COR-L47 (cell line): ENCODE results near the gene SLC24A2.
A peak's percentile ranks its signal among the peaks of the same experiment; 100 is the strongest.
"Not testable (repeated sequence)": the region's sequence is repeated elsewhere in the genome, so short reads cannot be mapped to it uniquely, and the experiment has no call there.

ENCODE experiments used
- DNase-seq: peaks from one replicate; lab custom pipeline; 2025; lab: John Stamatoyannopoulos, UW

SLC24A2 gene

DNA sequence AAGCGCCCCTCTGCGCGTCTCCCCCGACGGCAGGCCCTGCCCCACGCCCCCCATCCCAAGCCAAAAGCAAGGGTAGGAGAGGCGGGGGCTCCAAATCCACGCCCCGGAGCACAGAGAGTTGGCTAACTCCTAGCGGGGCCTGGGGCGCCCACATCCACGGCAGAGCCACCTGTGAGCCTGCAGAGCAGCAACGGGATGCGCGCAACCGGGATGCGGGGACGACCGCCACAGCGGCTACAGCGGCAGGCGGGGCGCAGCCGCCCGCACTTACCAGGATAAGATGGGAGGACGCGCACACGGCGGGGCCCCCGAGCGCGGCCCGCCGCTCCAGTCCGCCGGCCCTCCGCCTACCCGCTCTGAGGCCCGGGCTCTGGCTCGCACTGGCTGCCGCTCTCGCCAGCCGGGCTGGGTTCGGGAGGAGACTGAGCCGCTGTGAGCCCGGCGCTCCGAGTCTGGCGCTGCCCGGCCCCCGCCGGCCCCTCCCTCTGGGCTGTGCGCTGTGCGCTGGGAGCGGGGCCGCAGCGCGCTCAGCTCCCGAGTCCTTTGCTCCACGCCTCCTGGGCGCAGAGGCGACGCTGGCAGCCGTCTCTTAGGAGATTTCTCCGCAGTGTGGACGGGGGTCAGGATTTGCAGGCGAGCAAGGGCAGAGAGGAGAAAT is at the start of gene SLC24A2:
Gene SLC24A2, minus strand, starts transcription at position 424 of the 658 bp plus-strand sequence.
- DNase-seq: peak; percentile 47

DNA sequence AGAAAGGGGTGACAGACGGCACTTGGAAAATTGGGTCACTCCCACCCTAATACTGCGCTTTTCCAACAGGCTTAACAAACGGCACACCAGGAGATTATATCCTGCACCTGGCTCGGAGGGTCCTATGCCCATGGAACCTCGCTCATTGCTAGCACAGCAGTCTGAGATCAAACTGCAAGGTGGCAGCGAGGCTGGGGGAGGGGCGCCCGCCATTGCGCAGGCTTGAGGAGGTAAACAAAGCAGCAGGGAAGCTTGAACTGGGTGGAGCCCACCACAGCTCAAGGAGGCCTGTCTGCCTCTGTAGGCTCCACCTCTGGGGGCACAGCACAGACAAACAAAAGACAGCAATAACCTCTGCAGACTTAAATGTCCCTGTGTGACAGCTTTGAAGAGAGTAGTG is 44.5 kb upstream of the SLC24A2 start:
- DNase-seq: not testable (repeated sequence)

DNA sequence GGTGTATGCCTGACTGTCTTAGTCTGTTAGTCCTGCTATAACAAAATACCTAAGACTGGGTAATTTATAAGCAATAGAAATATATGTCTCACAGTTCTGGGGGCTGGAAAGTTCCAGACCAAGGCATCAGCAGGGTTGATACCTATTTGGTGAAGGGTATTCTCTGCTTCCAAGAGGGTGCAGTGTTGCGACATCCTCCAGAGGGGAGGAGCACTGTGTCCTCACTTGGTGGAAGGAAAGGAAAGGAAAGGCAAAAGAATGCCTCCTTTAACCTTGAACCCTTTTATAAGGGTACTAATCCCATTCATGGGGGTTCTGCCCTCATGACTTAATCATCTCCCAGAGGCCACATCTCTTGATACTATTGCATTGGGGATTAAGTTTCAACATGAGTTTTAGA is 42.0 kb upstream of the SLC24A2 start:
- DNase-seq: no peak

DNA sequence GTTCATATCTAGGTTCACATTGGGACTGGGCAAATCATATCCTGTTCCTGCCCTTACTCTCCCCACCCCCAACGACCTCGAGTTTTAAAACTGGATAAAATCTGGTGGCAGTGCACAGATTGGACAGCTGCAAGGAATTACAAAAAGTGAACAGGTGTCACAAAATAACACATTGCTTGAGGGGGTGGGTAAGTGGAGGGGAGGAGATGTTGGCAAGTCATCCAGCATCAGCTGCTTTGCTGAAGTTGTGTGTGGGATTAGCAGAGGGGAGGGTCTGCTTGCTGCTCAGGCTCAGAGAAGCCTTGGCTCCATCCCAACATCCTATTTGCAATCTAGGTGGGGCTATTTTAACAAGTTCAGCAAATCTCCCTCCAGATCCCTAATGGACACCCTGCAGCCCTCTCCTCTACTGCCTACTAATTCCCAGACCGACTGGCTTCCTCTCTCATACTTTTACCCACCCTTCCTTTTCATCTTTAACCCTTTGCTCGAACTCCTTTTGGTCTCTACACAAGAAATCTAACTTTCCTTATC is 39.8 kb upstream of the SLC24A2 start:
- peak; percentile 88 for DNase-seq

DNA sequence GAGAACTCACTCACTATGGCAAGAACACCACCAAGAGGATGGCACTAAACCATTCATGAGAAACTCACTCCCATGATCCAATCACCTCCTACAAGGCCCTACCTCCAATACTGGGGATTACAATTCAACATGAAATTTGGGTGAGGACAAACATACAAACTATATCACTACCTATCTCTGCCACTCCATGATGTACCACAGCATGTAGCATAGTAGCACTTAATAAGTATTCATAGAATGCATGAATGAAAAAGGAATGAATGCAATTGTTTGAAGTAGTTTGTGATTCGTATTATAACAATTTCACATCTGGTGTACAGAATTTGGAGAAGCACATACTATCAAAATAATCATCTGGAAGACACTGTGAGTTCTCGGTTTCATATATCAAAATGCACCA is 27.9 kb upstream of the SLC24A2 start:
- no peak for DNase-seq

DNA sequence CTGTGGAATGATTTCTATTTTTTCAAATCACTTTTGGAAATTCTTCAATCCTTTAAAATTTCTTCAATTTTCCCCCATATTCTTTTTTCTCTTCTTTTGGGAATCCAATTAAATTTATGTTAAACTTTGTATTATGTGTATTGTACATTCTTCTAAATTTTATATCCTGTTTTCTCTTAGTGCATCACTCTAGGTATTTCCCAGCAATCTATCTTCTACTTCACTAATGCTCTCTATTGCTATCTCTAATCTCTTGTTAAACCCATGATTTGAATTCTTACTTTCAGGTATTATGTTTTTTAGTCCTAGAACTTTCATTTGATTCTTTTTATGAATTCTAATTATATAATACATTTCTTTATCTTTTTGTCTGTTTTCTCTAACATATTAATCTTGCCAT is 23.4 kb upstream of the SLC24A2 start:
- DNase-seq: no peak

DNA sequence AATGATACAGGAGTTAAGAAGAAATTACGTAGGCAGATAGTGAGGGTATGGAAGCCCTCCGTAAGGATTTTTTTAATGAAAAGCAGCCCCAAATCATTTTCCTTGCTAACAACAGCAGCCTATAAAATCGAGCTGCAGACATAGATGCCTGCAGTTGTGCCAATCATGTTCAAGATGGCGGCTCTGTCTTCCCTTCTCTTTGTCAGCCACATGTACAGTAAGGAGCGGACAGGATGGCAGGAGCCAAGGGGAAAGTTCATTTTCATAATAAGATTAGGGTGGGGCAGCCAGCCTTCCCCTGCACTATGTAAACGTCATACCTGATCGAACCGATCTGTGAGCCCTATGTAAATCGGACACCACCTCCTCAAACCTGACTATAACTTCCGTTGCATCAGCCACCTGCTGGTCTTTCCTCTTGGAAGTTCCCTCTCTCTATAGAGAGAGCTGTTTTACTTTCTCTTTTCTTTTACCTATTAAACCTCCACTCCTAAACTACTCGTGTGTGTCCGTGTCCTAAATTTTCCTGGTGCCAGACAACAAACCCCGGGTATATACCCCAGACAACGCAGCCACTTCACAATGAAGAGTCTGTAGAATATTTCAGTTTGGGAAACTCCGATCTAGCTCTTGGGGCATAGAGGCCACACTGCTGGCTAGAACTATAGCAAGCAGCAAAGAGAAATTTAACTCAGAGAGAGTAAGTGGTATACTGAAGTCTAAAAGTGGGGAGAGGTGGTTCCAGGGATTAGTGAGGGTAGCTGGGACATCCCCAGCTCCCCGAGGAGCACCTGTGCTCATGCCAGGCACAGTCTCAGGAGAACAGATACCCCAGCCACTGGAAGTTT is 20.8 kb upstream of the SLC24A2 start:
- DNase-seq: no peak

DNA sequence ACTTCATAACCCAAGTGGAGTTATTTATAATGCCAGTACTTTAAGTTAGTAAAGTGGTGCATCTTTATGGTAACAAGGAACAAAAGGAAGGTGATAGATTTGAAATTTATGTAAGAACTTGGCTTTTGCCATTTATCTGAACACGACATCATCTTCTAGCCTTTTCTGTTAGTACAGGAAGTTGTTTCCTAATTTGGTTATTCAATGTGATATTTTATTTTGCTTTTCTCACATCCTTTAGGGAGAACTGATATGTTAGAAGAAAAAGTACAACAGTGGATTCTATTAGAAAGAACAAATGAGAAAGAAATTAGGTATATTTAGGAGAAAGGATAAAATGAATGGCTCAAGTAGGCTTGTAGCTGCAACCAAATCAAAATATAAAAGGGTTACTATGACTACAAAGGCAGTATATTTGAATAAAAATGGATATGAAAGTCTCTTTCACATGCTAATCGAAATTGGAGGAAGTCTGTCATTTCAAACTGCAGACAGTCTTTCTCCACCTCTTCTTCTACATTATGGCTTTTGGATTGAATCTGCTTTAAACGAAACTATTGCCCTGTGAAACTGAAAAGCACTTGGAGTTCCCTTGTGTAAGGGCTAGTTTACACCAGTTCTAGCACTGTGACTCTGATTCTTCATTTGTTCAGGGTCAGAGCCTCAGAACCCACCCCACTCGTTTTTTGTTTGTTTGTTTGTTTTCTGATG is 18.5 kb upstream of the SLC24A2 start:
- DNase-seq: no peak

DNA sequence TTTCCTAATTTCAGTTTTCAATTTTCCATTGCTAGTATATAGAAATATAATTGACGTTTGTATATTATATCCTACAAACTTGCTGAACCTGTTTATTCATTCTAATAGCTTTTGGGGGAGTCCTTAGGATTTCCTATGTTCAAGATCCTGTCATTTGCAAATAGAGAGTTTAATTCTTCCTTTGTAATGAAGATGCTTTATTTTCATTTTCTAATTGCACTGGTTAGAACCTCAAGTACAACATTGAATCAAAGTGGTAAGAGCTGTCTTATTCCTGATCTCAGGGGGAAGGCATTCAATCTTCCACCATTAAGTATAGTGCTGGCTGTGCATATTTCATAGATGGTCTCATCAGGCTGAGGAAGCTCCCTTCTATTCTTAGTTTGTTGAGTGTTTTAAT is 15.6 kb upstream of the SLC24A2 start:
- no peak for DNase-seq

DNA sequence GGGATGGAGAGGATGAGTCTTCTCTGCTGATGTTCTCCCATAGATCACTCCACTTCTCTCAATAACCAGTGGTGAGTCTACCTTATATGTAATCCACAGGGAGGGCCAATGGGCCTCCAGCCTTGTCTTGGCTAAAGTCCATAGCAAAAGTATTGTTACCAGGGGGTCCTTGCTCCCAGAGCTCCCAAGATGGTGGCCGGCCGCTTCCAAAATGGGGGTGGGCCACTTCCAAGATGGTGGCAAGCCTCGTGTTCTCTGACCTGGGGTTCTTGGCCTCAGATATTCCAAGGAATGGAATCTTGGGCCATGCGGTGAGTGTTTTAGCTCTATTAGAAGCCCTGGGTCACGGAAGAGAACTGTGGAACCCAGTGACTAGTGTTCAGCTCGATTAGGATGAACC is 12.0 kb upstream of the SLC24A2 start:
- no peak for DNase-seq

DNA sequence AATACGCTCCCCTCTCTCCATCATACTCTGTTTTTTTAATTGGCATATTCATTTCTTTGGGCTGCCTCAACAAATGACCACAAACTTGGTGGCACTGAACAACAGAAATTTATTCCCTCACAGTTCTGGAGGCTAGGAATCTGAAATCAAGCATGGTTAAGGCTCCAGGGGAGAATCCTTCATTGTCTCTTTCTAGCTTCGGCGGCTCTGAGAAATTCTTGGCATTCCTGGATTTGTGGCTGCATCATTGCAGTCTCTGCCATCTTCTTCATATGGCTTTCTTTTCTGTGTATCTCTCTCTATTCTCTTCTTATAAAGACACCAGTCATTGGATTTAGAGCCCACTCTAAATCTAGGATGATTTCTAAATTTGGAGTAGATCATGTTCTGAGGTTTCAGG is 10.9 kb upstream of the SLC24A2 start:
- no peak for DNase-seq

DNA sequence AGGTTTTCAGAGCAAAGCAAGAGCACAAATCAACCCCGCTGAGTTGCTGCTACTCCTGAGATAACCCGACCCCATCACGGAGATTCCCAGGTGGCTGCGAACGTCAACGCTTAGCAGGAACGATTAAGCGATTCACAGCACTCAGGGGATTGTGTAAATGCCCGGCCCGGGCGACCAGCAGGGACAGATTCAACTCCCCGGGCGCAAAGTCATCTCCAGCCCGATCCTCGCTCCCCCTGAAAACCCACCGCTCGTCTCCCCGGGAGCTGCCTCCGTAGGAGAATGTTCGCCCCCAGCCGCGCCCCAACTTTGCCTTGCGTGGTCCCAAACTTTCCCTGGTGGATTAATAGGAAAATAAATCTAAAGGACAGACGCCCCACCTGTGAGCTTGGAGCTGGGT is 685 bp downstream of the SLC24A2 start:
- peak; percentile 57 for DNase-seq

DNA sequence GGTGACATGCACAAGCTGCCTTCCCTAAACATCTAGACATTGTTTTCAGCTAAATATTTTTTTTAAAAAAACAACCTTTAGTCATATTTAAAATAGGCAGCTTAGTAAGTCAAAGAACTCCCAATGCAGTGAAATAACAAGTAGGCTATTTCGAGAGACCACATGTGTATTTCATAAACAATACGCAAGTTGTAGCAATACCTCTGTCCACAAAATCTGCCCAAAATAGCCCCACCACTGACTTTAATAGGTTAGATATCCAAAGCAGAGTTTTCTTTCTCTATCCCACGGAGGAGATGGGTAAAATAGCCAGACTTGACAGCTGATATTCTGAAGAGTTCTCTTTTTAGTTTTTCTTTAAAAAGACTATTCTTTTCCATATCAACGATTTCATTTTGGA is 1.2 kb downstream of the SLC24A2 start:
- no peak for DNase-seq

DNA sequence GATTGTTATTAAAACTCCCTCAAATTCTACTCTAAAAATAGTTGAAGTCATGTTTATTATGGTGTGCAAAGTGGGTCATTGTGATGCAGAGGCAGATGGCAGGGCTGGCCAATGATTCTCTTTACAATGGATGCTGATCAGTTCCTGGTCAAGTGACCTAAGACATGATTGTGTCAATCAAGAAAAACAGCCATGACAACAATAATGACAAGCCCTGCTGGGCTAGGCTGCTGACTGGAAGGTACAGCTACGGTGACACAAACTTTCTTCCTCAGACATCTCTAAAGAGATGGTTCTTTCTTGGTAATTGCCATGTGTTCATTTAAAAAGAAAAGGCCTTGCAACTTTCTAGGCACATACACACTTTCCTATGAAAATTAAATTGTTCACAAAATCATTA is 3.6 kb downstream of the SLC24A2 start:
- no peak for DNase-seq

DNA sequence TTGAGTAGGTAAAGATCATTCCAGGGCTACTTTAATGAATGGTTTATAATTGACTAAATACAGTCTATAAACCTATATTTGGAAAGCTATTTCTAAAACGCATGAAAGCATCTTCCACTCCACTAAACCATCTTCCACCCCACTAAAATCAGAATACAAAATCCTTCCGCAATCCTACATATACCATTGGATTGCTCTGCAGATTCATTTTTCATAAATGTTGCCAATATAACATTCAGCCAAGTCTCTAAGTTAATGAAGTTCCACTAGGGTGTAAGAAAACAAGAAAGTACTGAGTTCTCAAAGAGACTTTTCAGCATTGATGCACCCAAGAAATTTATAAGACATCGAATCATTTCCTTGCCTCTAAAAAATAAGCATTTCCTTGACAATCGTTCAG is 4.7 kb downstream of the SLC24A2 start:
- no peak for DNase-seq

DNA sequence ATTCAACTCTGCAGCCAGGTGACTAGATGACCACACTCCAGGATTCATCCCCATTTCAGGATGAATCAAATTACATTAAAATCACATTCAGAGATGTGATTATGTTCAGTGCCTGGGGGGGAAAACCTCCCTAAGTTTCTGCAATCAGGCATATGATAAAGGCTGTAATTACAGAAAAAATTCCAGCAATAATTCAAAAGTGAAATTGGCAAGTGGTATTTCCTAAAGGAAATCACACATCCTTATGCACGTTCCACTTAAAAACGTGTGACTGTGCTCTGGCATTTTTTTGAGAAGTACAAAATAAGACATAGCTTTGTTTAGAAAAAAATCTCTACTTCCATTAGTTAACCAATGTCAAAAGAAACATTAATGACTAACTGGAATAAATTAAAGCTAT is 5.3 kb downstream of the SLC24A2 start:
- no peak for DNase-seq

DNA sequence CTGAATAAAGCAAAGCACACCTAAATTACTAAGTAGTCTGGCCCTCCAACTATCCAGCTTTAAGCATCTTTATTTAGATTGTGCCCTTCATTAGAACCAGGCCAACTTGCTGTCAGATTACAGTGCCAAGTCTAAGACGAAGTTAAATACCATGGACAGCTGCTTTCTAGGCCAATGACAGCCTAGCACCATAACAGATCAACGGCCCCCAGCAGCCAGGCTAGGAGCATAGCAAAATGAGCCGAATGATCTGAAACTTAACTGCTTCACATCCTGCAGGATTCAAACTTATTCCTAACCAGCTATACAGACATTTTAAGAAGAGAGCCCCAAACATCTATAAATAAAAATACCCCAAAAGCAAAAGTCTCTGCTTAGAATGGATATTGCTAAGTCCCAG is 6.8 kb downstream of the SLC24A2 start:
- no peak for DNase-seq

DNA sequence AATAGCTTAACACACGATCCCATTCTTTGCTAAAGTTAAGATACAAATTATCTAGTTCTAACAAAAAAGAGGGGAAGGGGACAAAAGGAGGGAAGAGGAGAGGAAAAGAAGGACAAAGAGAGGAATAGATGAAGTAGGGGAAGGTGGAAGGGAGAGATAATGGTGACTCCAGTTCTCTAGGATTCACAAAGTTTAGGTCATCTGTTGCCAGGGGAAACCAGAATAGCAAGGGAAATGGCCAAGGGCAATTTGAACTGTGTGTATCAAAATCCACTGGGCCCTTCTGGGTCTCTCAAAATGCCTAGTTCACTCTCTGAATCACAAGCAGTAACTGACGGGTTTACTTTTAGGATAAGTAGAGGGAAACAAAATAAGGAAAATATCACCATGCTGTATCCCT is 7.6 kb downstream of the SLC24A2 start:
- no peak for DNase-seq

DNA sequence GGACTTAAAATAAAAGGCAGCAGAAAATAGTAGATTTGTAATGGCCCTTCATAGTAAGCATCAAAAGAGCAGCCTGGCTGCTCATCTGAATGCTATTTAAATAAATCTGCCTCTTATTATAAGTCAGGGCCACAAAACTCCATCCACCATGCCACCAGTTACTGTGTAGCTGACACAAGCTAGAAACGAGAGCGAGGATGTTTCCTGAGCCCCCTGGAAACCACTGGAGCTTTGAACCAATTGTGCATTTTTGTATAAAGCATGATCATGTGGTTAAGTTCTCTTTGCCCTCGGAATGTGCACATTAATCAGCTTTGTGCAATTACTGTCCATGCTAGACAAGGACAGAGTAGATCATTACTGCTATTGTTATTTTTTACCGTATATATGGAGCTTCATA is 17.4 kb downstream of the SLC24A2 start:
- DNase-seq: no peak

DNA sequence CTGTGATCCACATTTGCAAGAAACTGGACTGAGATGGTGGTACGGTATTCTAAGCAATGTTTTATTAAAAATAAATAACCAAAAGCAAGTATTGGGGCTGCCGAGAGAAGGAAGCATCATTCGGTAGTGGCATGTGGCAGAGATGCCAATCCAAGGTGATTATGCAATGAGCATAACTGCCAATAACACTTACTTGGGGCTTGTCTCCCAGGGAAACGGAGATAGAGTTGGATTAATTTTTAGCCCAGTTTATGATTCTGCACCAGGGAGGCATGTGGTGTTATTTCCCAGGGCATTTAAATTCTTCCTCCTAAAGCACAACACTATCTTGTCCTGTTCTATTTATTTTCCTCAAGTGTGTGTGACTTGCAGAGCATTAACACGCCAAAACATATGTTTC is 17.9 kb downstream of the SLC24A2 start:
- no peak for DNase-seq

DNA sequence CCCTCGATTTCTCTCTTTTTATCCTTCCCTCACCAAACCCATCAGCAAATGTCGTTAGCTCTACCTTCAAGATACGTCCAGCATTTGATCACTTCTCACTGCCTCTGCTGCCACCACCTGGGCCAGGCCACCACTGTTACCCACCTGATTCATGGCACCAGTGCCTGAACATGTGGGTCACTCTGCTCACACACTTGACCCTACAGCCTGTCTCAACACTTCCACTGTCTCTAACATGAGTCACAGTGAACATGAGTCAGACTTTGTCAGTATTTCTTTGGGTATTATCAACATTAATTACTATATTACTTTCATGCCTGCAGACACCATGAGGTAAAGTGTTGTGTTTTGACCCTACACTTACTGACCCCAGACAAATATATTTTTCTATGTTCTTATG is 19.6 kb downstream of the SLC24A2 start:
- no peak for DNase-seq

DNA sequence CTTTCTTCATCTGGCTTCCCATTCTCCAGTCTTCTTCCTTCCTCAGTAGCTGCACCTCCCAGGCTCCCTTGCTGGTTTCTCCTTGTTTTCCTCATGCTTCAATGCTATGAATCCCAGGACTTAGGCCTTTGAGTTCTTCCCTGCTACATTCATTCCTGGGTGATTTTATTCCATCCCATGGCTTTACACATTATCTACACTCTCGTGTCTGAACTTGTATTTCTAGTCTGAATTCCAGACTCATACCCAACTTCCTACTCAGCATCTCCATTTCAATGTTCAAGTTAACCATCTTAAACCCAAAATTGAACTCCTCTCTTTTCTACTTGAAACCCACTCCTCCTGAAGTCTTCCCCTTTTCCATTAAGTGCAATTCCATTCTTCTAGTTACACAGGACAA is 20.0 kb downstream of the SLC24A2 start:
- DNase-seq: no peak

DNA sequence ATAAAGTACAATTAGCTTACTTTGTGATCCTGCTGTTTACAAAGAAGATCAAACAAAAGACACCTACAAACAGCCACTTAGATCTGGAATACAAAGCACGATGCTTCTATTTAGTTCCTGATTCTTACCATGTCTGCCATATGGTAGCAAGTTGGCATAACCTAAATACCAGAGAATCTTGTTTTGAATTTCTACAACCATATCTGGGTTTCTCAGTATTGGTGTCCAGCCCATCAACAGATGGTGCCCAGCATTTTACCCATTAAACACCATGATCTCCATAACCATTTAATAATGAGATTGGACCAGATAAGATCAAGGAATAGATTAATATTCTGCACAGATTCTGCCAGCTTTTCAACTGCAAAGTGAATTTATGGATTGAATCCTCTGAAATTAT is 29.8 kb downstream of the SLC24A2 start:
- no peak for DNase-seq
